HepG2 (cell line): ENCODE results near the gene FMNL2. TPM values are rescaled to one million over a fixed set of nuclear protein-coding genes. Genes with fewer than 3 reads are reported as not detected.

Experiments
- BCL6 ChIP-seq: IDR thresholded peaks from 2 replicates; pipeline ENCODE4 v1.6.1; 2016; ENCODE audit warnings: missing genetic modification reagents, missing compliant biosample characterization
- ELF3 ChIP-seq: IDR thresholded peaks from 2 replicates; pipeline ENCODE4 v1.6.1; 2016; ENCODE audit warnings: missing genetic modification reagents, missing compliant biosample characterization
- FOXO1 ChIP-seq: sonication (generic); formaldehyde crosslinking; IDR thresholded peaks from 2 replicates; pipeline ENCODE4 v1.4.0; 2020; ENCODE audit warnings: missing genetic modification reagents
- GFI1 ChIP-seq: sonication (generic); formaldehyde crosslinking; IDR thresholded peaks from 2 replicates; pipeline ENCODE4 v1.5.0; 2020; ENCODE audit warnings: missing genetic modification reagents, mild to moderate bottlenecking, borderline replicate concordance
- KLF16 ChIP-seq, 2 experiments: sonication (generic) in 1 of 2; formaldehyde crosslinking in 1 of 2; IDR thresholded peaks; 2 replicates each; pipeline versions ENCODE4 v1.6.1 to v1.8.0; 2016 to 2023; ENCODE audit warnings: missing genetic modification reagents in 2 of 2, missing compliant biosample characterization in 1 of 2
- MAZ ChIP-seq, 2 experiments: sonication (generic) in 1 of 2; formaldehyde crosslinking in 1 of 2; IDR thresholded peaks; 2 replicates each; pipeline versions ENCODE4 v1.5.0 to v1.6.1; 2012 to 2020; ENCODE audit warnings: low read depth in 2 of 2, mild to moderate bottlenecking in 2 of 2, borderline replicate concordance in 1 of 2, improper control_type of control experiment in 1 of 2, low read length in 1 of 2, missing genetic modification reagents in 1 of 2, moderate library complexity in 1 of 2
- MED13 ChIP-seq: sonication (generic); formaldehyde crosslinking; IDR thresholded peaks from 2 replicates; pipeline ENCODE4 v1.5.0; 2020; ENCODE audit warnings: missing genetic modification reagents
- NAIF1 ChIP-seq: sonication (generic); formaldehyde crosslinking; IDR thresholded peaks from 2 replicates; pipeline ENCODE4 v1.5.0; 2020; ENCODE audit warnings: mild to moderate bottlenecking, missing genetic modification reagents, borderline replicate concordance
- NR2C2 ChIP-seq: sonication (generic); formaldehyde crosslinking; IDR thresholded peaks from 2 replicates; pipeline ENCODE4 v1.4.0; 2020; ENCODE audit warnings: missing genetic modification reagents, mild to moderate bottlenecking, moderate library complexity, borderline replicate concordance
- PPARG ChIP-seq: conservative IDR thresholded peaks from 2 replicates; pipeline ENCODE4 v1.6.1; 2016; ENCODE audit warnings: missing biosample characterization, missing genetic modification reagents
- ZBTB21 ChIP-seq: sonication (generic); formaldehyde crosslinking; IDR thresholded peaks from 2 replicates; pipeline ENCODE4 v1.4.0; 2020; ENCODE audit warnings: missing genetic modification reagents
- ZFP82 ChIP-seq: sonication (generic); formaldehyde crosslinking; IDR thresholded peaks from 2 replicates; pipeline ENCODE4 v1.5.1; 2020; ENCODE audit warnings: mild to moderate bottlenecking, missing genetic modification reagents, borderline replicate concordance
- ZNF10 ChIP-seq: sonication (generic); formaldehyde crosslinking; IDR thresholded peaks from 2 replicates; pipeline ENCODE4 v1.4.0; 2020; ENCODE audit warnings: mild to moderate bottlenecking, low read depth, missing genetic modification reagents, borderline replicate concordance
- ZNF101 ChIP-seq: sonication (generic); formaldehyde crosslinking; IDR thresholded peaks from 2 replicates; pipeline ENCODE4 v1.4.0; 2020; ENCODE audit warnings: mild to moderate bottlenecking, low read depth, missing genetic modification reagents, borderline replicate concordance
- ZNF33A ChIP-seq: sonication (generic); formaldehyde crosslinking; IDR thresholded peaks from 2 replicates; pipeline ENCODE4 v1.5.1; 2020; ENCODE audit warnings: missing genetic modification reagents, mild to moderate bottlenecking, moderate library complexity, borderline replicate concordance
- ZNF543 ChIP-seq: sonication (generic); formaldehyde crosslinking; IDR thresholded peaks from 2 replicates; pipeline ENCODE4 v1.4.0; 2020; ENCODE audit warnings: mild to moderate bottlenecking, missing genetic modification reagents
- ZNF747 ChIP-seq: sonication (generic); formaldehyde crosslinking; IDR thresholded peaks from 2 replicates; pipeline ENCODE4 v1.8.1; 2023; ENCODE audit warnings: missing genetic modification reagents, mild to moderate bottlenecking, borderline replicate concordance
- polyA plus RNA-seq, 8 experiments: library from polyadenylated mRNA; depleted of rRNA in 3 of 8; stranded (reverse) in 7 of 8; unstranded in 1 of 8; fragments of >200 nt; fragmentation: Illumina TruSeq in 4 of 8; extraction: Trizol in 4 of 8; gene quantifications; 2 replicates each; pipeline versions ENCODE4 v1.2.1 to v1.2.3, GENCODE V29; 2011 to 2016; ENCODE audit warnings: low read depth in 4 of 8, missing spikeins in 1 of 8, mixed read lengths in 1 of 8; ENCODE audit not compliant: insufficient read depth in 1 of 8
- total RNA-seq, 5 experiments: library from RNA; depleted of rRNA; stranded (reverse); fragments of >200 nt; fragmentation: Illumina TruSeq; extraction: Trizol; gene quantifications; 2 replicates each; pipeline ENCODE4 v1.2.3, GENCODE V29; 2016; ENCODE audit warnings: low read depth in 1 of 5
- TF ChIP-seq, protein P1 (sequence below): IDR thresholded peaks from 2 replicates; pipeline ENCODE4 v1.6.1; 2012; ENCODE audit warnings: inconsistent platforms
- TF ChIP-seq, protein P2 (sequence below): sonication (generic); formaldehyde crosslinking; IDR thresholded peaks from 2 replicates; pipeline ENCODE4 v1.5.0; 2020; ENCODE audit warnings: mild to moderate bottlenecking, missing genetic modification reagents, borderline replicate concordance
- TF ChIP-seq, protein P3 (sequence below): IDR thresholded peaks from 2 replicates; pipeline ENCODE4 v1.6.1; 2018; ENCODE audit warnings: missing genetic modification reagents, mild to moderate bottlenecking, missing compliant biosample characterization
- TF ChIP-seq, protein P4 (sequence below): sonication (generic); formaldehyde crosslinking; IDR thresholded peaks from 2 replicates; pipeline ENCODE4 v1.5.0; 2020; ENCODE audit warnings: mild to moderate bottlenecking, missing genetic modification reagents

Gene FMNL2
- total and polyA plus RNA-seq, 2 of the 13 experiments (the other 11 are each of a cell fraction or from before 2014, with no cell fraction given) = 66.5 to 67.7 TPM

DNA sequence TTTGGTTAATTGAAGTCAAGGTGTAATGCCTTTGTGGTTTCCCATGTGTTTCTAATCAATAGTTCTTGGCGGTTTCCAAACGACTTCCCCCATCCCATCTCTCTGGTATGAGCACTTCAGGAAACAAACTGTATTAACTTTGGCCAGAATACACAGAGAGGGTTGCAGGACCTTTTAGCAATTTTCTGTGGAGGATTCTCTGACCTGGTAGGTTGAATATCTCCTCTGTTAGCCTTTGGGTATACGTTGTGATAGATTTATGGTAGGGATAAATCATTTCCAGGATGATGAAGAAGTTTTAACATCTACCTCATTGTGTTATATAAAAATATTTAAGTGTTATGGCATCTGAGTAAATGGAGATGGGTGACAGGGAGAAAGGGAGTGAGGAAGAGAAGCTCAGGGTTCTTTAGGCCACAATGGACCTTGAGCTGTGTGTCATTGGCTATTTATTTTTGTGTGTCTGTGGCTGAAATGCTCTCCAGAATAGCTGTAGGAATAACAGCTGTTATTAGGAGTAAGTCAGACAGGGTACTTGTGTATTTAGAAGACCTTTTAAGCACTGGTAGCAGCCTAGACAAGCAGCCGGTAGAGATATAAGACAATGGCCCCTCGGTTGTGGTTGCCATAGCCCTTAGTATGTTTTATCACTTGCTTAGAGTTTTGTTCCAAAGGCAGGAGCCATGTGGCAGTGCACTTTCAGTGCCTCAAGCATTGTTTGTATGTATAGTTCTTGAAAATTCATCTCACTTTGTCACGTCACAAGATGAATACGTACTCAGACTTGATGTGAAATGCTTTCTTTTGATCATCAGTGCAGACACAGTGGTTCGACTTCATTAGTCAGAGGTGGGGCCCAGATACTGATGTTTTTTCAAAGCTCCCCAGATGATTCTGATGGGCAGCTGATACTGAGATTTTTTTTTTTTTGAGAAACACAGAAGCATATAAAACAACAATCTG, 91.1 kb downstream of the FMNL2 start (continued):
- TF ChIP-seq, protein P1, sequence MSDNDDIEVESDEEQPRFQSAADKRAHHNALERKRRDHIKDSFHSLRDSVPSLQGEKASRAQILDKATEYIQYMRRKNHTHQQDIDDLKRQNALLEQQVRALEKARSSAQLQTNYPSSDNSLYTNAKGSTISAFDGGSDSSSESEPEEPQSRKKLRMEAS = 0 out of 2 replicates have a peak, but pooled peaks have one; percentile 29
- TF ChIP-seq ZNF543 (CRISPR knock-in tag) = 0 out of 2 replicates have a peak, but pooled peaks have one; percentile 62
- no peak for TF ChIP-seq ZFP82
- no peak for TF ChIP-seq ZNF747
- no peak for TF ChIP-seq ZNF101 (CRISPR knock-in tag)
- TF ChIP-seq, protein P2, sequence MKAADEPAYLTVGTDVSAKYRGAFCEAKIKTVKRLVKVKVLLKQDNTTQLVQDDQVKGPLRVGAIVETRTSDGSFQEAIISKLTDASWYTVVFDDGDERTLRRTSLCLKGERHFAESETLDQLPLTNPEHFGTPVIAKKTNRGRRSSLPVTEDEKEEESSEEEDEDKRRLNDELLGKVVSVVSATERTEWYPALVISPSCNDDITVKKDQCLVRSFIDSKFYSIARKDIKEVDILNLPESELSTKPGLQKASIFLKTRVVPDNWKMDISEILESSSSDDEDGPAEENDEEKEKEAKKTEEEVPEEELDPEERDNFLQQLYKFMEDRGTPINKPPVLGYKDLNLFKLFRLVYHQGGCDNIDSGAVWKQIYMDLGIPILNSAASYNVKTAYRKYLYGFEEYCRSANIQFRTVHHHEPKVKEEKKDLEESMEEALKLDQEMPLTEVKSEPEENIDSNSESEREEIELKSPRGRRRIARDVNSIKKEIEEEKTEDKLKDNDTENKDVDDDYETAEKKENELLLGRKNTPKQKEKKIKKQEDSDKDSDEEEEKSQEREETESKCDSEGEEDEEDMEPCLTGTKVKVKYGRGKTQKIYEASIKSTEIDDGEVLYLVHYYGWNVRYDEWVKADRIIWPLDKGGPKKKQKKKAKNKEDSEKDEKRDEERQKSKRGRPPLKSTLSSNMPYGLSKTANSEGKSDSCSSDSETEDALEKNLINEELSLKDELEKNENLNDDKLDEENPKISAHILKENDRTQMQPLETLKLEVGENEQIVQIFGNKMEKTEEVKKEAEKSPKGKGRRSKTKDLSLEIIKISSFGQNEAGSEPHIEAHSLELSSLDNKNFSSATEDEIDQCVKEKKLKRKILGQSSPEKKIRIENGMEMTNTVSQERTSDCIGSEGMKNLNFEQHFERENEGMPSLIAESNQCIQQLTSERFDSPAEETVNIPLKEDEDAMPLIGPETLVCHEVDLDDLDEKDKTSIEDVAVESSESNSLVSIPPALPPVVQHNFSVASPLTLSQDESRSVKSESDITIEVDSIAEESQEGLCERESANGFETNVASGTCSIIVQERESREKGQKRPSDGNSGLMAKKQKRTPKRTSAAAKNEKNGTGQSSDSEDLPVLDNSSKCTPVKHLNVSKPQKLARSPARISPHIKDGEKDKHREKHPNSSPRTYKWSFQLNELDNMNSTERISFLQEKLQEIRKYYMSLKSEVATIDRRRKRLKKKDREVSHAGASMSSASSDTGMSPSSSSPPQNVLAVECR (CRISPR knock-in tag) = peak; percentile 48; the same call in 1 of the 2 replicates
- no peak for TF ChIP-seq MAZ (IDR thresholded peaks at IDR 0.05; ENCODE audit: borderline replicate concordance, low read depth, low read length)
- no peak for TF ChIP-seq MAZ (CRISPR knock-in tag; IDR thresholded peaks at IDR 0.05; ENCODE audit: low read depth)
- TF ChIP-seq, protein P3, sequence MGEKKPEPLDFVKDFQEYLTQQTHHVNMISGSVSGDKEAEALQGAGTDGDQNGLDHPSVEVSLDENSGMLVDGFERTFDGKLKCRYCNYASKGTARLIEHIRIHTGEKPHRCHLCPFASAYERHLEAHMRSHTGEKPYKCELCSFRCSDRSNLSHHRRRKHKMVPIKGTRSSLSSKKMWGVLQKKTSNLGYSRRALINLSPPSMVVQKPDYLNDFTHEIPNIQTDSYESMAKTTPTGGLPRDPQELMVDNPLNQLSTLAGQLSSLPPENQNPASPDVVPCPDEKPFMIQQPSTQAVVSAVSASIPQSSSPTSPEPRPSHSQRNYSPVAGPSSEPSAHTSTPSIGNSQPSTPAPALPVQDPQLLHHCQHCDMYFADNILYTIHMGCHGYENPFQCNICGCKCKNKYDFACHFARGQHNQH (CRISPR knock-in tag) = peak; percentile 69; the same call in 1 of the 2 replicates
- no peak for TF ChIP-seq GFI1 (CRISPR knock-in tag)
- TF ChIP-seq, protein P4, sequence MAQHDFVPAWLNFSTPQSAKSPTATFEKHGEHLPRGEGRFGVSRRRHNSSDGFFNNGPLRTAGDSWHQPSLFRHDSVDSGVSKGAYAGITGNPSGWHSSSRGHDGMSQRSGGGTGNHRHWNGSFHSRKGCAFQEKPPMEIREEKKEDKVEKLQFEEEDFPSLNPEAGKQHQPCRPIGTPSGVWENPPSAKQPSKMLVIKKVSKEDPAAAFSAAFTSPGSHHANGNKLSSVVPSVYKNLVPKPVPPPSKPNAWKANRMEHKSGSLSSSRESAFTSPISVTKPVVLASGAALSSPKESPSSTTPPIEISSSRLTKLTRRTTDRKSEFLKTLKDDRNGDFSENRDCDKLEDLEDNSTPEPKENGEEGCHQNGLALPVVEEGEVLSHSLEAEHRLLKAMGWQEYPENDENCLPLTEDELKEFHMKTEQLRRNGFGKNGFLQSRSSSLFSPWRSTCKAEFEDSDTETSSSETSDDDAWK = no peak
- no peak for TF ChIP-seq ZBTB21 (CRISPR knock-in tag)
- no peak for TF ChIP-seq MED13 (CRISPR knock-in tag)
- no peak for TF ChIP-seq PPARG (CRISPR knock-in tag)
- no peak for TF ChIP-seq KLF16 (CRISPR knock-in tag; IDR thresholded peaks at IDR 0.05)
- no peak for TF ChIP-seq NR2C2
- TF ChIP-seq NAIF1 = no peak
- no peak for TF ChIP-seq ZNF33A
- no peak; the same call in 1 of the 2 replicates for TF ChIP-seq FOXO1
- TF ChIP-seq ZNF10 = no peak
- TF ChIP-seq ELF3 (CRISPR knock-in tag) = peak; percentile 67
- peak; percentile 94 for TF ChIP-seq BCL6 (CRISPR knock-in tag)
